ENCODE results near the gene MMP15.
"Not testable (repeated sequence)": the region's sequence is repeated elsewhere in the genome, so short reads cannot be mapped to it uniquely, and the experiment has no call there.

MMP15 gene

GRCh38 chr16:58049232-58050185 lies 24.0 kb downstream of the MMP15 start:
- DNase-seq, result no peak

GRCh38 chr16:58051296-58051695 lies 25.7 kb downstream of the MMP15 start:
- no peak for DNase-seq

- no peak for DNase-seq
Measured at GRCh38 chr16:58051821-58052603, 26.5 kb downstream of the MMP15 start.

GRCh38 chr16:58053682-58054005 lies 28.1 kb downstream of the MMP15 start:
- DNase-seq, result no peak

- DNase-seq, result no peak
Measured at GRCh38 chr16:58054289-58054688, 28.7 kb downstream of the MMP15 start.

GRCh38 chr16:58056580-58056979 lies 31.0 kb downstream of the MMP15 start:
- no peak for DNase-seq

GRCh38 chr16:58057121-58057520 lies 31.6 kb downstream of the MMP15 start:
- DNase-seq, result no peak

- DNase-seq, result no peak
Measured at GRCh38 chr16:58057784-58058183, 32.2 kb downstream of the MMP15 start.

- no peak for DNase-seq
Measured at GRCh38 chr16:58062821-58063220, 37.3 kb downstream of the MMP15 start.

- no peak for DNase-seq
Measured at GRCh38 chr16:58063377-58064076, 38.0 kb downstream of the MMP15 start.

GRCh38 chr16:58070585-58070984 lies 45.0 kb downstream of the MMP15 start:
- DNase-seq, result no peak

GRCh38 chr16:58072134-58072533 lies 46.6 kb downstream of the MMP15 start:
- DNase-seq, result not testable (repeated sequence)

- DNase-seq, result not testable (repeated sequence)
Measured at GRCh38 chr16:58073086-58073485, 47.5 kb downstream of the MMP15 start.

- no peak for DNase-seq
Measured at GRCh38 chr16:58074657-58075056, 49.1 kb downstream of the MMP15 start.

- no peak for DNase-seq
Measured at GRCh38 chr16:58076514-58076913, 51.0 kb downstream of the MMP15 start.

- no peak for DNase-seq
Measured at GRCh38 chr16:58077796-58078195, 52.2 kb downstream of the MMP15 start.

- not testable (repeated sequence) for DNase-seq
Measured at GRCh38 chr16:58080657-58081056, 55.1 kb downstream of the MMP15 start.

- no peak for DNase-seq
Measured at GRCh38 chr16:58082381-58082780, 56.8 kb downstream of the MMP15 start.

- no peak for DNase-seq
Measured at GRCh38 chr16:58084635-58085034, 59.1 kb downstream of the MMP15 start.

GRCh38 chr16:58085171-58085570 lies 59.6 kb downstream of the MMP15 start:
- DNase-seq, result no peak

GRCh38 chr16:58085584-58086251 lies 60.2 kb downstream of the MMP15 start:
- no peak for DNase-seq

- no peak for DNase-seq
Measured at GRCh38 chr16:58086381-58087208, 61.0 kb downstream of the MMP15 start.

Data from cerebellar nuclear complex (tissue), 1 donor.